HAP-1 (cell line): ENCODE results near the gene PIWIL4.
"Not testable (repeated sequence)": the region's sequence is repeated elsewhere in the genome, so short reads cannot be mapped to it uniquely, and the experiment has no call there.

Source experiments
- DNase-seq, 2 experiments: peaks; one replicate each; pipeline ENCODE4 v3.0.0-alpha.2; 2016 to 2020; ENCODE audit warnings: low spot score in 2 of 2
- H3K27me3 ChIP-seq: fragments of 250-450 bp; sonication (Bioruptor Pico); 2 replicates; pipeline ENCODE4 v1.5.1; 2020; ENCODE audit warnings: low read depth, mild to moderate bottlenecking, moderate library complexity
- H3K36me3 ChIP-seq: fragments of 250-450 bp; sonication (Bioruptor Pico); replicated peaks from 2 replicates; pipeline ENCODE4 v1.5.1; 2020; ENCODE audit warnings: mild to moderate bottlenecking
- H3K4me1 ChIP-seq: fragments of 250-450 bp; sonication (Bioruptor Pico); 2 replicates; pipeline ENCODE4 v1.5.1; 2020; ENCODE audit warnings: mild to moderate bottlenecking
- H3K4me3 ChIP-seq: fragments of 250-450 bp; sonication (Bioruptor Pico); 2 replicates; pipeline ENCODE4 v1.5.1; 2020; ENCODE audit warnings: mild to moderate bottlenecking, moderate library complexity
- H3K9me3 ChIP-seq: fragments of 250-450 bp; sonication (Bioruptor Pico); 2 replicates; pipeline ENCODE4 v1.5.1; 2020; ENCODE audit warnings: mild to moderate bottlenecking, moderate library complexity
- in situ Hi-C: fragments of 300-500 bp; cut with MboI; formaldehyde crosslinking; loops from 3 replicates; pipeline ENCODE4 v1.14.3; 2020; ENCODE audit warnings: low sequenced_read_pairs, inconsistent platforms, mixed read lengths

The PIWIL4 gene

DNA sequence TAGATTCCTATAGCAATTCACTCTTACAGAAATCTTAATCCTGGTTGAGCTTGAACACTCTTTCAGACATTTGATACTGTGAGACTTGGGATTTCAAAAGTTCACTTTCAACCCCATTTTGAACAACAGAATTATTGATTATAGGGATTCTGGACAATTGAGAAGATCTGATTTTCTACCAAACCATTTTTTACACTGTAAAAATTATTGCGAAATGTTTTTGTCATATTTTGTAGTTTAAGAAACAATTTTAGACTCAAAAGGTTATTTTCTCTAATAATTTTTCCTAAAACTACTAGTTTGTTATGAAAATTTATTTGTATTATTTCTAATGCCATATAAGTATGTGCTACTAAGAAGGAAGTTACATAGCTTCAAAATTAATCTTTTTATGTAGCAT lies 36.4 kb downstream of the PIWIL4 start:
- in situ Hi-C loops, result loop anchor here (10.0 to 25.0 kb wide), 3 partner anchors 79 to 1159 kb away; no protein-coding TSS in a partner anchor
- H3K9me3 ChIP-seq, result no peaks in the 10 kb centered on the region
- H3K4me3 ChIP-seq, result no peak overlapping the region
- 0 out of 2 replicates have a peak, but pooled peaks cover 3% of the 10 kb centered on the region for H3K4me1 ChIP-seq
- no peaks in the 10 kb centered on the region for H3K36me3 ChIP-seq
- no peak for DNase-seq
- H3K27me3 ChIP-seq, result no peaks in the 10 kb centered on the region

DNA sequence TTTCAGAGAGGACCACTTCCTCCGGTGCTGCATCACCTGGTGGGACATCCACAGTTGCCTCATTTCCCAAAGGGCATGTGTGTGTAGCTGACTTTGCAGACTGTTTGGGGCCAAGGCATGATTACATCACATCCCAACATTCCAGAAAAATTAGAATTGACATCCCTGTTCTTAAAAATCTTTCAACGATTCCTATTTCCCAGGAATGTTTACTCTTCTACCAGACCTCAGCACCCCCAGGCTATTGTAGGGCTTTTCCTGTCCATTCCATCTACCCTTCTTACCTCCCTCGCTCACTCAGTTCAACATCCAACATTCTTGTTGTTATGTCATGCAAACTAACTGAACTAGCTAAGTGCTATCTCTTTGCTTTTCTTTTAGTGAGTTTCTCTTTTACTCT lies 37.3 kb downstream of the PIWIL4 start:
- no peaks in the 10 kb centered on the region for H3K36me3 ChIP-seq
- in situ Hi-C loops, result loop anchor here (10.0 to 25.0 kb wide), 3 partner anchors 80 to 1158 kb away; no protein-coding TSS in a partner anchor
- H3K9me3 ChIP-seq, result no peaks in the 10 kb centered on the region
- H3K4me1 ChIP-seq, result 0 out of 2 replicates have a peak, but pooled peaks cover 3% of the 10 kb centered on the region
- peak in 1 of 2 experiments; percentile 4 for DNase-seq
- no peak overlapping the region for H3K4me3 ChIP-seq
- no peaks in the 10 kb centered on the region for H3K27me3 ChIP-seq

DNA sequence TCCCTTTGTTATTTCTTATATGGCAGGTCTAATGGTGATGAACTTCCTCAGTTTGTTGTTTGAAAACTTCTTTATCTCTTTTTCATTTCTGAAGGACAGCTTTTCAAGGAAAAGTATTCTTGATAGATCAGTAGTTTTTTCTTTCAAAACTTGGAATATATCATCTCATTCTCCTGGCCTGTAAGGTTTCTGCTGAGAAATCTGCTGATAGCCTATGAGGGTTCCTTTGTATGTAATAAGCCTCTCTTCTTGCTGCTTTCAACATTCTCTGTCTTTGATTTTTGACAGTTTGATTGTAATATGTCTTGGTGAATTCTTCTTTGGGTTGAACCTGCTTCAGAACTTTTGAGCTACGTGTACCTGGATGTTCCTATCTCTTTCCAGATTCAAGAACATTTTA lies 46.0 kb downstream of the PIWIL4 start:
- H3K4me1 ChIP-seq, result no peaks in the 10 kb centered on the region
- in situ Hi-C loops, result loop anchor here (25.0 kb wide), 2 partner anchors 274 to 1149 kb away; no protein-coding TSS in a partner anchor
- H3K4me3 ChIP-seq, result no peak overlapping the region
- no peak for DNase-seq
- H3K9me3 ChIP-seq, result no peaks in the 10 kb centered on the region
- H3K36me3 ChIP-seq, result no peaks in the 10 kb centered on the region
- no peaks in the 10 kb centered on the region for H3K27me3 ChIP-seq

DNA sequence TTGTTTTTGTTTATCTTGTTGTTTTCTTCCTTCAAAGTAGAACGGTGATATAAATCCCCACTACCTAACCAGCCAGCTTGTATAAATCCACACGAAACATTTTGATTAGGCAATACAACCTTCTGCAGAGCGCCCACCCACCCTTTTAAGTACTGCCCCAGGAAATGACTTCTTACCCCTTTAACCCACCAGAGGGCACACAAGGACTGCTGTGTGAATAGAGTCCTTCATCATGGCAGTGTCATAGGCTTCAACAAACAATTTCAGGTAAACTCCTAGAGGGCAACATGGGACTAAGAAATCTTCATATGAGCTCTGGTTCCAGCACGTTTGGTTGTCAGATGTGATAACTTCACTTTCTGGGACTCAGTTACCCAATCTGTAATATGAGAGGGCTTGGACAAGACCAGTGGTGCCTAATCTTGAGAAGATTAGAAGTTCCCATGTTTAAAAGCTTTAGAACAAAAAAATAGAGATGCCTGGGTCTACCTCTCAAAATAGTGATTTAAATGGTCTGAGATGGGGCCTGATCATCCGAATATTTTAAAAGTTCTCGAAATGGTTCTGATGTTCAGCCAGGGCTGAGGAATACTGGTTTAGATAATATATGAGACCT lies 56.1 kb downstream of the PIWIL4 start:
- DNase-seq, result peak; percentile 60 to 75
- Histone ChIP-seq H3K4me1 (no peaks in the 10 kb centered on the region), H3K9me3 (peaks cover 2% of the 10 kb centered on the region; the same call in 1 of the 2 replicates), H3K27me3 (0 out of 2 replicates have a peak, but pooled peaks cover 3% of the 10 kb centered on the region), H3K36me3 (no peaks in the 10 kb centered on the region), H3K4me3 (no peak overlapping the region)
- in situ Hi-C loops, result loop anchor here (25.0 kb wide), 2 partner anchors 264 to 1139 kb away; no protein-coding TSS in a partner anchor

DNA sequence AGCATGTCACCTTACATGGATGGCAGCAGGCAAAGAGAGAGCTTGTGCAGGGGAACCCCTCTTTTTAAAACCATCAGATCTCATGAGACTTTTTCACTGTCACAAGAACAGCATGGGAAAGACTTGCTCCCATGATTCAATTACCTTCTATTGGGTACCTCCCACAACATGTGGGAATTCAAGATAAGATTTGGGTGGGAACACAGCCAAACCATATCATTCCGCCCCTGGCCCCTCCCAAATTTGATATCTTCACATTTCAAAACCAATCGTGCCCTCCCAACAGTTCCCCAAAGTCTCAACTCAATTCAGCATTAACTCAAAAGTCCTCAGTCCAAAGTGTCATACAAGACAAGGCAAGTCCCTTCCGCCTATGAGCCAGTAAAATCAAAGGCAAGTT lies 58.3 kb downstream of the PIWIL4 start:
- H3K4me1 ChIP-seq, H3K36me3 ChIP-seq, H3K9me3 ChIP-seq, H3K4me3 ChIP-seq, DNase-seq, in situ Hi-C loops, H3K27me3 ChIP-seq: not testable (repeated sequence)

DNA sequence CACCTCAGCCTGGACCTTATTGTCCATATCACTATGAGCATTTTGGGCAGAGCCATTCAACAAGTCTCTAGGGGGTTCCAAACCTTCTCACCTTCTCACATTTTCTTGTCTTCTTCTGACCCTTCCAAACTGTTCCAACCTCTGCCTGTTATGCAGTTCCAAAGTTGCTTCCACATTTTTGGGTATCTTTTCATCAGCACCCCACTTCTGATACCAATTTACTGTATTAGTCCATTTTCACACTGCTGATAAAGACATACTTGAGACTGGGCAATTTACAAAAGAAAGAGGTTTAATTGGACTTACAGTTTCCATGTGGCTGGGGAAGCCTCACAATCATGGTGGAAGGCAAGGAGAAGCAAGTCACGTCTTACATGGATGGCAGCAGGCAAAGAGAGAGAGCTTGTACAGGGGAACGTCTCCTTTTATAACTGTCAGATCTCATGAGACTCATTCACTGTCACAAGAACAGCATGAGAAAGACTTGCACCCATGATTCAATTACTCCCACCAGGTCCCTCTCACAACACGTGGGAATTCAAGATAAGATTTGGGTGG lies 59.9 kb downstream of the PIWIL4 start:
- H3K36me3 ChIP-seq, H3K27me3 ChIP-seq, H3K4me3 ChIP-seq, DNase-seq, H3K9me3 ChIP-seq, H3K4me1 ChIP-seq, in situ Hi-C loops: not testable (repeated sequence)

DNA sequence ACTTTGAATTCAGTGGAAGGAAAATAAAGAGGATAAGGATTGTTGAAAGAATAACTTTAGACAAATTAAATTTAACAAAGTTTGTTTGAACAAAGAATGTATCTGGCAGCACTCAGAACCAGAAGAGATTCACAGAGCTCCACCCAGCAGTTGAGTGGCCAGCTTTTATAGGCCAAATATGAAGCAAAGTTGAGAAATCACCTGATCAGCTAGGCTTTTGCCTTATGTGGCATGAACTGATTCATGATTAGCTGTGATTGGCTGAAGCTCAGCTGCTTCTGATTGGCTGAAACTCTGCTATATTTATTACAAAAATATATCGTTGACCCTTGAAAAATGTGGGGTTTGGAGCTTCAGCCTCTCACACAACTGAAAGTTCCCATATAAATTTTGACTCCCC lies 62.6 kb downstream of the PIWIL4 start:
- no peak for DNase-seq
- H3K4me3 ChIP-seq, result no peak overlapping the region
- peaks cover 2% of the 10 kb centered on the region; the same call in 1 of the 2 replicates for H3K9me3 ChIP-seq
- peaks cover 2% of the 10 kb centered on the region for H3K27me3 ChIP-seq
- in situ Hi-C loops, result no loop called here
- no peaks in the 10 kb centered on the region for H3K4me1 ChIP-seq
- H3K36me3 ChIP-seq, result no peaks in the 10 kb centered on the region

DNA sequence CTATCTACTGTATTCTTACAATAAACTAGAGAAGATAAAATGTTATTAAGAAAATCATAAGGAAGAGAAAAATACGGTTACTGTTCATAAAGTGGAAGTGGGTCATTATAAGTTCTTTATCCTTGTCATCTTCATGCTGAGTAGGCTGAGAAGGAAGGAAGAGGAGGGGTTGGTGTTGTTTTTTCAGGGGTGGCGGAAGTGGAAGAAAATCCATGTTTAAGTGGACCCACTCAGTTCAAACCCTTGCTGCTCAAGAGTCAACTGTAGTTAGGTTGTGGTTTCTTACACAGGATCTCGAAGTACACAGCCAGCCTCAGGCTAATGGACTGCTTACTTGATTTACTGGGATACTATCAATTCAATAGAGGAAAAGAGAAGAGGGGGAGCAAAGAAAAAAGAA lies 63.1 kb downstream of the PIWIL4 start:
- no peaks in the 10 kb centered on the region for H3K4me1 ChIP-seq
- H3K27me3 ChIP-seq, result peaks cover 2% of the 10 kb centered on the region
- no peak for DNase-seq
- in situ Hi-C loops, result no loop called here
- peaks cover 2% of the 10 kb centered on the region; the same call in 1 of the 2 replicates for H3K9me3 ChIP-seq
- no peaks in the 10 kb centered on the region for H3K36me3 ChIP-seq
- no peak overlapping the region for H3K4me3 ChIP-seq

DNA sequence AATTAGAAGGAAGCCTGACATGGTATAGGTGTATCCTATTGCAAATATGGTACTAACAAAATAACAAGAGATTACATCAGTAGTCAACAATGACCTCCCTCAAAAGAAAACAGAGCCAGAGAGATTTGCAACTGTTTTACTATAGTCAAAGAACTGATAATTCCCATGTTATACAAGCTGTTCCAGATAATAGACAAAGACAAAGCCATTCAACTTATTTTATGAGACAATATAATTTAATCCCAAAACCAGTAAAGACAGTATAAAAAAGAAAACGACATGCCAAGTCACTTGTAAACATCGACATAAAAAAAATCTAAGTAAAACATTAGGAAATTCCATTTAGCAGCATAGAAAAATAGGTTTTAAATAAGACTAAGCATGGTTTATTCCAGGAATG lies 65.2 kb downstream of the PIWIL4 start:
- Histone ChIP-seq H3K4me1 (no peaks in the 10 kb centered on the region), H3K27me3 (peaks cover 2% of the 10 kb centered on the region), H3K9me3 (peaks cover 2% of the 10 kb centered on the region; the same call in 1 of the 2 replicates), H3K4me3 (no peak overlapping the region), H3K36me3 (no peaks in the 10 kb centered on the region)
- DNase-seq, result peak in 1 of 2 experiments; percentile 38
- in situ Hi-C loops, result no loop called here

DNA sequence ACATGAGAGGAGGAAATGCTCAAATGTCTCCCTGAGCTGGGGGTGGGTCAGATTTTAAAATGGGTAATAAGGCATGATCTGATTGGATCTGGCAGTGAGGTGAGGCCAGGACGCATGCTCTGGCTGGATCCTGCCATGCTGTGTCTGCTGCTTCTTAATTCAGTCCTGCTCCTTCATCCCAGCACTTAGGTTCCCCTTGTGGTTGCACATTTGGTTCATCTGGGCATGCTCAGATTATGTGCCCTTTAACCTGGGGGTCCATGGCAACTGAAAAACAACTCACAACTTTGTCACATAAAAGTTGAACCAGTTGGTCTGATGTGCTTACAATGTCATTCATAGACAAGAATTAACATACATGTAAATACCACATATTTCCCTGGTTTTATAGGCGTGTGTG lies 67.9 kb downstream of the PIWIL4 start:
- H3K36me3 ChIP-seq, result no peaks in the 10 kb centered on the region
- H3K4me3 ChIP-seq, result no peak overlapping the region
- in situ Hi-C loops, result no loop called here
- H3K27me3 ChIP-seq, result peaks cover 2% of the 10 kb centered on the region
- no peak for DNase-seq
- H3K4me1 ChIP-seq, result no peaks in the 10 kb centered on the region
- no peaks in the 10 kb centered on the region for H3K9me3 ChIP-seq

DNA sequence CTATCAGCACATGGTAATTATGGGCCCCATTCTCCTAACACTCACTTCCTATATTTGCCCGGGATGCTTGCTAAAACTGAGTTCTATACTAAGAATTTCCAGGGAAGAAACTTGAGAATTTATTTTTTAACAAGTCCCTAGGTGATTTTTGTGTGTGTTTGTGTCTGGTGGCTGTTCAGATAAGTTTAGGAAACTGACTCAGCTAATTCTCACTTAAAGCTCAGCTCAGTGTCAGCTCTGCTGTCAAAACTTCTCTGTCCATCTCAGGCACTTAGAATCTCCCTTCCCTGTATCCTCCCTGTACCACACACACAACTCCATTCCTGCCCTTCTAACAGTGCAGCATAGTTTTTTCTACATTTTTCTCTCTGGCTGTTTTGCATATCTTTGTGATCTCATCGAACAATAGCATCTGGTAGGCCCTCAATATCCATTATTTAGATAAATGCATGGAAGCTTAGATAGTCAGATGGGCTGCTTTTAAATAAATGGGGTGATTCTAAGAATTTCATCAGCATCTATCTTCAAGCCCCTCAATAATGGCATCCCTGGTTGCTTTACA lies 69.3 kb downstream of the PIWIL4 start:
- no peak for DNase-seq
- H3K36me3 ChIP-seq, result no peaks in the 10 kb centered on the region
- no peaks in the 10 kb centered on the region for H3K9me3 ChIP-seq
- H3K4me1 ChIP-seq, result no peaks in the 10 kb centered on the region
- H3K27me3 ChIP-seq, result no peaks in the 10 kb centered on the region; the same call in 1 of the 2 replicates
- in situ Hi-C loops, result no loop called here
- H3K4me3 ChIP-seq, result no peak overlapping the region

DNA sequence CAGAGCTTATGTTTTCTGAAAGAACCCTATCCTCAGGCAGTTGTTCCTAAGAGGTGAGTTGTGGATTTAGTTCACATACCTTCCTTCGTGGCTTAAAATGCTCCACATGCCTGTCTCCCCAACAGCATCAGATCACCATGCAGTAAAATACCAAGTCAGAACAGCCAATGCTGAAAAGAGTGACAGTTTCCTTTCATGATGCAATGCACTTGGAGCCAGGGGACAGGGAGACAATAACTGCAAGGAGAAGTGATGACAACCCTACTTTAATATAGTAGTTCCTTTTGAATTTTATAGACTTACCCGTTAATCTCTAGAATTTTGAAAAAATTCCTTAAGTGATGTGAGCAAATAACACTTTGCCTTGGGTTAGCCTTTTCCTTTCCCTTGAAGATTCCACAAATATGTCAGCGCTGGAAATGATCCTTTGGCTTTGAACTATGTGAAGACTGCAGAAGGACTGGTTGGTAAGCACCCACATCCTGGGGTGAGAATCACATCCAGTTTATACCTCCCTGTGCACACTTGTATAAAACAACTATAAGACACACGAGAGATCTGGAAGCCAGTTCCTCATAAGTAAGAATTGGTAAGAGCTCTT lies 71.2 kb downstream of the PIWIL4 start:
- no peaks in the 10 kb centered on the region; the same call in 1 of the 2 replicates for H3K27me3 ChIP-seq
- no peak overlapping the region for H3K4me3 ChIP-seq
- H3K9me3 ChIP-seq, result no peaks in the 10 kb centered on the region
- in situ Hi-C loops, result no loop called here
- no peaks in the 10 kb centered on the region for H3K36me3 ChIP-seq
- no peak for DNase-seq
- no peaks in the 10 kb centered on the region for H3K4me1 ChIP-seq

DNA sequence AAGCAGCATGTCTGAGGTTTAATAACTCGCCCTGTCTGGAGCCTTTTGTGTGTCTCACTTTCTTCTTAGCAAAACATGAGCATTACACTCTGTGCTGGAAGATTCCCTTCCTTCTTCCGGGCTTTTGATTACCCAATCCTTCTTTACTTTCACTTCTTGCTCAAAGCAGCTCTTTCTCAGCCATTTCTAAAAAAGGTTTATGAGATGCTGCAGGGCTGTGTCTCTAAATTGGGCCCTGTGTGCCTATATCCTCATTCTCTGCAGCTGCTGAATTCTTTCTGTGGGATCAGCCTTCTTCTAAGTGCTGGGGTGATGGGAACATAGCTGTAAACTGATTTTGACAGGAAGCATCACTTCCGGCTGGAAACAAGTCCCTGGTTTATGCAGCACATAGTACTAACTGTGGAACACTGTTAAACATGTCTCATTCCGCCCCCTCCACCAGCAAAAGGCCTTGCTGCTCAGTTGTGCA lies 71.8 kb downstream of the PIWIL4 start:
- in situ Hi-C loops, result no loop called here
- H3K4me3 ChIP-seq, result no peak overlapping the region
- no peaks in the 10 kb centered on the region for H3K9me3 ChIP-seq
- DNase-seq, result no peak
- H3K27me3 ChIP-seq, result no peaks in the 10 kb centered on the region
- H3K4me1 ChIP-seq, result no peaks in the 10 kb centered on the region
- no peaks in the 10 kb centered on the region for H3K36me3 ChIP-seq
